GM21786 (cell line): ENCODE data around the gene DHRS3.
"Not testable (repeated sequence)": the region's sequence is repeated elsewhere in the genome, so short reads cannot be mapped to it uniquely, and the experiment has no call there.

Experiments used
- ATAC-seq: cut with Tn5 transposase; IDR thresholded peaks from one replicate; pipeline ENCODE4 v1.9.1; 2021; ENCODE audit not compliant: unreplicated experiment

The DHRS3 gene, protein sequence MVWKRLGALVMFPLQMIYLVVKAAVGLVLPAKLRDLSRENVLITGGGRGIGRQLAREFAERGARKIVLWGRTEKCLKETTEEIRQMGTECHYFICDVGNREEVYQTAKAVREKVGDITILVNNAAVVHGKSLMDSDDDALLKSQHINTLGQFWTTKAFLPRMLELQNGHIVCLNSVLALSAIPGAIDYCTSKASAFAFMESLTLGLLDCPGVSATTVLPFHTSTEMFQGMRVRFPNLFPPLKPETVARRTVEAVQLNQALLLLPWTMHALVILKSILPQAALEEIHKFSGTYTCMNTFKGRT

DNA sequence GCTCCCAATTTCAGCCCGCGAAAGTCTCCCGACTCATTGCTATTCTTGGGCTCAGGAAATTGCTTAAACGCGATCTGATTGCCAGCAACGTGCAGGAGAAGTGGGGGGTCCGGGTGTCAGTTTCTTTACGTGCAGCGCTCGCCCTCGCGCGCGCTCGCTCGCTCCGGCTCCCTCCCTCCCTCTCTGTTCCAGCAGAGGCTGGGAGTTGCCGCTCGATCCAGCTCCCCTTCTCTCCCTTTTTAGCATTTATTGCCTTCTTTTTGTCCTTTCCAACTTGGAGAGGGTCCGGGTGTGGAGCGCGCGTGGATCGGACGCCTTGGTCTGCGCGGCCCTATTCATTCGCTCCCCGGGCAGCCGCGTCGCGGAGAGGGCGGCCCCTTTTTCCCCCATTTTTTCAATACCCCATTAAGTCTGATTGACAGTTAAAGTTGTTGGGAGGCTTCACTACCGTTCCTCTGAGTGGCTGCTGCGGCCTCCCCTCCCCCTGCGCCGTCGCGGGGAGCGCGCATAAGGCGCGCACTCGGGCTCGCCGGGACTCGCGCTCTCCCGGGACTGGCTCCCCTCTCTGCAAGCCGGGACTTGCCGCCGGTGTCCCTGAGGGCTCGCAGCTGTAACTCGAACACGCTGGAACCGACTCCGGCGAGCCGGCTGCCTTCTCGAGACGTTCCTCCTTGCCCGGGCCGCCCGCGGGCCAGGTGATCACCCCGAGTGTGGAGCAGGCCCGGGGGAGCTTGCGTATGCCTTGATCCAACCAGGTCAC, at the start of gene DHRS3:
TSS of gene DHRS3 (minus strand) at position 310 of the 760 bp plus-strand sequence. CDS start 862 bp downstream, outside the sequence.
- peak; percentile 47 for ATAC-seq

DNA sequence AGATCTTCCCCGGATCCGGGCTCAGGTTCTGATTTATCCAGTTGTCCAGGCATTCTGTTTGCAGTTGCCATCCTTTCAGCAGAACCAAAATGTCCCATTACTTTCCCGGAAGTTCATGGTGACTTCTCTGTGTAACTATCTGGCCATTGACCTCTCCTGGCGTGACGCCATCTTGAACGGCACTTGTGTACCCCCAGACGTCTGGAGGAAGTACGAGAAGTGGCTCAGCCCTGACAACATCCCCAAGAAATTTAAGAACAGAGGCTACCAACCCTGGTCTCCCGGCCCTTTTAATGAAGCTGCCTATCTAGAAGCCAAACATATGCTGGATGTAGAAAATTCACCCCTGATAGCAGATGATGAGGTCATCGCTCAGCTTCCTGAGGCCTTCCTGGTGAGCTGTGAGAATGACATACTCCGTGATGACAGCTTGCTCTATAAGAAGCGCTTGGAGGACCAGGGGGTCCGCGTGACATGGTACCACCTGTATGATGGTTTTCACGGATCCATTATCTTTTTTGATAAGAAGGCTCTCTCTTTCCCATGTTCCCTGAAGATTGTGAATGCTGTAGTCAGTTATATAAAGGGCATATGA, 48.2 kb upstream of the DHRS3 start:
- ATAC-seq: no peak

GRCh38 chr1:12665511-12665910, 47.5 kb upstream of the DHRS3 start:
- ATAC-seq: no peak

DNA sequence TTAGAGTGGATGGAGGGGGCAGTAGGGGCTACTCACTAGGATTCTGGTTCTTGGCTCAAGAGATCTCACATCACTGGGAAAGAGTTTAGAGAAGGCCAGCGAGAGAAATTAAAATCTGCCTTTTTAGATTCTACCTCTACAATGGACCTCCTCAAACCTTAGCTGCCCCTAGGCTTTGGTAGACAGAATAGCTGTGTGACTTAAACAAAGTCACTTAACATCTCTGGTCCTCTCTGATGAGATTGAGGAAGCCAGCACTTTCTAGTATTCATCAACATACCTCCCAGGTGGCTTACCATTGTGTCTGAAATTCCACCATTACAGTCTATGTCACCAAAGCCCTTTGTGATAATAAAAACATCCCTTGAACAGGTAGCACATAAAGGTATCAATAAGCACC, 44.5 kb upstream of the DHRS3 start:
- no peak for ATAC-seq

DNA sequence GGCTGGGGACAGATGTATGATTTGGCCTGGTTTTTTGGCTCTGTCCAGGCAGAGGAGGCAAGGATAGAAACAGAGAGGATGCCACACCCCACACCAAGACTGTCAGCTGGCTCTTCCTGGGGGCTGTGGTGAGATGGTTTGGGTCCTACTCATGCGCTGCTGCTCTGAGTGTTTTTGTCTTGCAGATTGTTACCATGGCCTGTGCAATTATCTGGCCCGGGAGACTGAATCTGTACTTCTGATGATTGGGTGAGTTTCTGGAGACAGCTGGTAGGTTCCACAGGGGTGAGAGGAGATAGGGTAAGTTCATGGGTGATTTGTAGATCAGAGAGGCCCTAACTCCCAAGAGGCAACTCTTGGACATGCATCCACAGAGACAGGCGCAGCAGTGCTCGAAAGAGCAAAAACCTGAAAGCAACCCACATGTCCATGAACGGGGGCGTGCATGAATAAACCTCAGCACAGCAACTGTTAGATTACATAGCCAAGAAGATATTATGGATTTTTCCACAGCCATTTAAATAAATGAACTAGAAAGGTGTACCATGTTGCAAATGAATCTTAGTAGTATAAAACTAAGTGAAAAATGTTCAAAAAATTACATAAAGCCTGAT, 43.7 kb upstream of the DHRS3 start:
- ATAC-seq: no peak

- no peak for ATAC-seq
These were observed 40.8 kb upstream of the DHRS3 start for GRCh38 chr1:12658531-12659453.

DNA sequence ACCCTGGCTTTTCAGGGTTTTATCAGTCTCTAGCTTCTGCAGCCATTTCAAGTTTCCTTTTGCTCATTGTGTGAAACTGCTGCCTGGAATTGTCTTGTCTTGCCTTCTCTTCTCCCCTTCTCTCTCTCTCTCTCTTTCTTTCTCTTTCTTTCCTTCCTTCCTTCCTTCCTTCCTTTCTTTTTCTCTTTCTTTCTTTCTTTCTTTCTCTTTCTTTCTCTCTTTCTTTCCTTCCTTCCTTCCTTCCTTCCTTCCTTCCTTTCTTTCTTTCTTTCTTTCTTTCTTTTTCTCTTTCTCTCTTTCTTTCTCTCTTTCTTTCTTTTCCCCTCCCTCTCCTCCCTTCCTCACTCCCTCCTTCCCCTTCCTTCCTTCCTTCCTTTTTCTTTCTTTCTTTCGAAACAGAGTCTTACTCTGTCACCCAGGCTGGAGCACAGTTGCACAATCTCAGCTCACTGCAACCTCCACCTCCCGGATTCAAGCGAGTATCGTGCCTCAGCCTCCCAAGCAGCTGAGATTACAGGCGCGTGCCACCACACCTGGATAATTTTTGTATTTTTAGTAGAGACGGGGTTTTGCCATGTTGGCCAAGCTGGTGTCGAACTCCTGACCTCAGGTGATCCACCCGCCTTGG, 40.0 kb upstream of the DHRS3 start:
- ATAC-seq: not testable (repeated sequence)

GRCh38 chr1:12657060-12657884, 39.3 kb upstream of the DHRS3 start:
- no peak for ATAC-seq

DNA sequence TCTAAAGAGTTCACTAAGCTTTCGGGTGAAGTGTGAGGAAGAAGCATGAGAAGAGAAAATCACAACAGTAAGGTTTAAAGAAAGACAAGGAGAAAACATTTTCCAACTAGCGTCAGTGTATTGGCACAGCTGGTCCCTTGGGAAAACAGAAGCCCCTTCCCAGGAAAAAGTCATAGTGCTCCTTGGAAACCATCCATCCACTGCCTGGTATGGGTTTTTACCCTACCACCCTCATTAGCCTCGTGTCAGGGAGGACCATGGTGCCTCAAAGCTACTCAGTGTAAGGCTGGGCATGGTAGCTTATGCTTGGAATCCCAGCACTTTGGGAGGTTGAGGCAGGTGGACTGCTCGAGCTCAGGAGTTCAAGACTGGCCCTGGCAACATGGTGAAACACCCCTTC, 38.6 kb upstream of the DHRS3 start:
- no peak for ATAC-seq

GRCh38 chr1:12654657-12655056, 36.6 kb upstream of the DHRS3 start:
- ATAC-seq: no peak

GRCh38 chr1:12654004-12654567, 36.1 kb upstream of the DHRS3 start:
- ATAC-seq: no peak

- ATAC-seq: no peak
These were observed 32.0 kb upstream of the DHRS3 start for GRCh38 chr1:12649971-12650421.

GRCh38 chr1:12648741-12649140, 30.7 kb upstream of the DHRS3 start:
- no peak for ATAC-seq

DNA sequence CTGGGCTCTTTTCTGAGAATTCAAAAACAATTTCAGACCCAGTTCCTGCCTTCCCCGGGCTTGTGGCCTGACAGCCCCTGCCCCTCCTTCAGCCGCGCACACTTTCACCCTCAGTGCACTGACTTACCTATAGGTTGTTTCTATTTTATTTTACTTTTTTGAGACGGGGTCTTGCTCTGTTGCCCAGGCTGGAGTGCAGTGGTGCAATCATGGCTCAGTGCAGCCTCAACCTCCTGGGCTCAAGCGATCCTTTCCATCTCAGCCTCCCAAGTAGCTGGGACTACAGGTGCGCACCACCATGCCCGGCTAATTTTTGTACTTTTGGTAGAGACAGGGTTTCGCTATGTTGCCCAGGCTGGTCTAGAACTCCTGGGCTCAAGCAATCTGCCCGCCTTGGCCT, 27.4 kb upstream of the DHRS3 start:
- not testable (repeated sequence) for ATAC-seq

GRCh38 chr1:12644829-12645228, 26.8 kb upstream of the DHRS3 start:
- no peak for ATAC-seq

GRCh38 chr1:12644237-12644636, 26.2 kb upstream of the DHRS3 start:
- ATAC-seq: no peak

DNA sequence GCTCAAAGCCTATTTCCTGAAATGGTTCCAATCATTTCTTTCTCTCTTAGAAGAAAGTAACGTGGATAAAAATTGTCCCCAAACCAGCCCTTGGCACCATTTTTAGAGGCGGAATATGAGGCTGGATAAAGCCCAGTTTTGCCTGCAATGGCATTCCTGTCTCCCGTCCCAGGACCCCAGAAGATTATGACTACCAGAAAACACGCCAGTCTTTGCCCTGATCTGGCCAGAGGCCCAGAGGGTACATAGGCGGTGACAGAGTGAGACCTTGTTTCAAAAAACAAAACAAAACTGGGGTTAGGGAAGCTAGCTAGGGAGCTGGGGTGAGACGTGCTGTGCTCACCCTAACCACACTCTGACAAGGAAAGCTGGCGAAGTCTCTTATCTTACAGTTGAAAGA, 25.8 kb upstream of the DHRS3 start, which contains the start of gene AADACL4:
TSS of gene AADACL4 (plus strand) at position 301 of the 400 bp plus-strand sequence. CDS start 462 bp downstream, outside the sequence.
- no peak for ATAC-seq

- no peak for ATAC-seq
These were observed 25.1 kb upstream of the DHRS3 start for GRCh38 chr1:12643079-12643478.

- no peak for ATAC-seq
These were observed 22.9 kb upstream of the DHRS3 start for GRCh38 chr1:12640958-12641272.
